Common myeloid progenitor, CD34-positive (primary cell): Measurements from ENCODE around the gene MYO10.

Experiments
- CTCF ChIA-PET: fragments of 350-600 bp; sonication (Branson Sonifier 250); formaldehyde crosslinking; loops from one replicate; lab custom pipeline; 2021; ENCODE audit warnings: antibody characterized with exemption; lab: Charles Lee
- POLR2A ChIA-PET: fragments of 350-600 bp; sonication (Branson Sonifier 250); formaldehyde crosslinking; loops from one replicate; lab custom pipeline; 2021; ENCODE audit warnings: antibody characterized with exemption; lab: Charles Lee
- DNase-seq, 3 donors: peaks; one replicate each; pipeline versions ENCODE4 v3.0.0 to v3.0.0-alpha.2; 2013
- H3K27ac ChIP-seq, 2 experiments: 1 replicate in 1 of 2; 2 replicates in 1 of 2; pipeline ENCODE4 v1.7.0; 2013; ENCODE audit warnings: inconsistent platforms in 2 of 2, low read length in 2 of 2, mild to moderate bottlenecking in 2 of 2, low read depth in 1 of 2, moderate library complexity in 1 of 2; ENCODE audit not compliant: severe bottlenecking in 2 of 2, insufficient read depth in 1 of 2, poor library complexity in 1 of 2
- H3K27me3 ChIP-seq, 5 experiments: replicated peaks in 2 of 5; 1 replicate in 3 of 5; 2 replicates in 2 of 5; pipeline versions ENCODE4 v1.6.1 to v1.7.0; 2013; ENCODE audit warnings: low read length in 4 of 5, mild to moderate bottlenecking in 2 of 5, moderate library complexity in 2 of 5, inconsistent platforms in 1 of 5; ENCODE audit not compliant: insufficient read depth in 5 of 5, control insufficient read depth in 4 of 5
- H3K36me3 ChIP-seq, 4 experiments: 1 replicate in 2 of 4; 2 replicates in 2 of 4; pipeline versions ENCODE4 v1.6.1 to v1.7.0; 2013; ENCODE audit warnings: low read length in 3 of 4, control low read depth in 1 of 4, mild to moderate bottlenecking in 1 of 4; ENCODE audit not compliant: control insufficient read depth in 4 of 4, insufficient read depth in 4 of 4
- H3K4me1 ChIP-seq, 4 experiments: 1 replicate in 3 of 4; 2 replicates in 1 of 4; pipeline versions ENCODE4 v1.6.1 to v1.7.1; 2013; ENCODE audit warnings: low read length in 3 of 4, mild to moderate bottlenecking in 3 of 4, control low read depth in 1 of 4, inconsistent platforms in 1 of 4, moderate library complexity in 1 of 4; ENCODE audit not compliant: control insufficient read depth in 4 of 4, insufficient read depth in 4 of 4; ENCODE audit errors: control extremely low read depth in 1 of 4
- H3K4me3 ChIP-seq, 7 experiments: 1 replicate in 4 of 7; 2 replicates in 3 of 7; pipeline versions ENCODE4 v1.5.1 to v1.7.0; 2013; ENCODE audit warnings: mild to moderate bottlenecking in 7 of 7, low read length in 6 of 7, moderate library complexity in 6 of 7, inconsistent platforms in 2 of 7, low read depth in 2 of 7, control low read depth in 1 of 7; ENCODE audit not compliant: insufficient read depth in 4 of 7, control insufficient read depth in 1 of 7; ENCODE audit errors: extremely low read depth in 1 of 7
- H3K9me3 ChIP-seq, 5 experiments: 1 replicate in 4 of 5; 2 replicates in 1 of 5; pipeline versions ENCODE4 v1.6.1 to v1.7.1; 2013; ENCODE audit warnings: low read length in 4 of 5, mild to moderate bottlenecking in 2 of 5, inconsistent platforms in 1 of 5, low read depth in 1 of 5, moderate library complexity in 1 of 5; ENCODE audit not compliant: control insufficient read depth in 4 of 5, insufficient read depth in 2 of 5; ENCODE audit errors: control extremely low read depth in 1 of 5
- WGBS: methylation state at CpG from one replicate; pipeline ENCODE4 v1.1.5; 2013; ENCODE audit not compliant: insufficient coverage; 5-methylcytosine and 5-hydroxymethylcytosine counted together

The MYO10 gene

DNA sequence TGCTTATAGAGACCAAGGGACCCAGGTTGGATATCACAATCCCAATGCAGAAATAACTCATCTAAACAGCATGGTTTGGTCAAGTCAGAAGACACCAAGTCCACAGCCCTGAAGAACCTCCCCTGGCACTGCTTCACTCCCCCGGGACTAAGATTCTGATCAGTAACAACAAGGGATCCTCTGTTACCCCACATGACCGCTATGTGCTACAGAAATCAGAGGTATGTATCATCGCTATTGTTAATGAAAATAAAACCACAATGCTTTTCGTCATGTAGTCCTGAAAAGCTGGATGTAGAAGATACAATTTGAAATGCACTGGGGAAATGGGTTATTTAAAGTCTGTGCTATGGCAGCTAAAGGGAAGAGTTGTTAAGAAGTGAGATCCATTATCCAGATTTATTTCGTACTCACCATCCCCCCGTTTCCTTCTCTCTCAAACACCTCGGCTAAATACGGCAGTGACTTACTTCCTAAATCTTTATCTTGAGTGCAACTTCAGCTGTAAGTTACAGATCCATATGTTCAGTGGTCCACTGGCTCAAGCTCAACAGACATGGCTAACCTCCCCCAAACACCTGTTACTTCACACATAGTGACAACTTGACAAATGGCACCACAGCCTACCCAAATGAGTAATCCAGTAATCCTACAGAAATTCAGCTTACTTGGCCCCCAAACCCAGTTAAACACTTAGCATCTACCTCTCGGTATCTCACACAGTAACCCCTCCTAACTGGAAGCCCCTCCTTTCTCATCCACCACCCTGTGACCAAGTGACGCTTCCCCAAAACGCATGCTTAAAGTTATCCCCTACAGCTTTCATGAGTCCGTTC lies 129.2 kb downstream of the MYO10 start:
- no peaks in the 10 kb centered on the region for H3K36me3 ChIP-seq
- no peak overlapping the region for H3K27ac ChIP-seq
- H3K4me1 ChIP-seq: peaks cover 0 to 9% (median 7%) of the 10 kb centered on the region in 4 experiments
- ChIA-PET POLR2A (no interaction called here), CTCF (interaction anchor here (1.2 to 2.4 kb wide), 2 partner anchors 16 to 383 kb away, joined by 4 to 9 read pairs; no protein-coding TSS in a partner anchor)
- H3K9me3 ChIP-seq: no peaks in the 10 kb centered on the region
- H3K27me3 ChIP-seq: peaks cover 0 to 2% (median 0%) of the 10 kb centered on the region in 5 experiments
- 33% methylated on average over 10 of the region's 12 CpGs for WGBS
- H3K4me3 ChIP-seq: peak overlapping the region in 2 of 7 experiments; percentile 6 to 8
- DNase-seq: peak in 2 of 3 donors; percentile 52 to 74

DNA sequence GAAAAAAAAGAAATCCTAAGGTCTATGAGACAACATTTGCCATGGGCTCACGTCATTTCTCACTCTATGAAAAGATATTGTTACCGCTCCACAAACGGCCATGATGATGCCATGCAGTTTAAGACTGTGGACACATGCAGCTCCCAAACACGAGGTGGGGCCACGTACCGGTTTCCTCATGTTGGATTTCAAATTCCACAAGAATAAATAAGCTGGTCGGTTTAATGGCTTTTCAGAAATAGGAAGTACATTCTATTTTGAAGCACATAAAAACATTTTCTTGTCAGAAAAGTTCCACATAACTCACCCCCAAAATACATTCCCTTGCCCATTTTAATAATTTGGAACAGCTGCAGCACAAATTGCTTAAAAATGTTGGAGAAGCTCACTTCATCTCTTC lies 130.6 kb downstream of the MYO10 start:
- ChIA-PET POLR2A (no interaction called here), CTCF (interaction anchor here (0.7 to 1.3 kb wide), 3 partner anchors 14 to 421 kb away, joined by 3 to 5 read pairs (median 4); no protein-coding TSS in a partner anchor)
- peaks cover 0 to 9% (median 7%) of the 10 kb centered on the region in 4 experiments for H3K4me1 ChIP-seq
- H3K27ac ChIP-seq: no peak overlapping the region
- no peak overlapping the region for H3K4me3 ChIP-seq
- H3K27me3 ChIP-seq: peaks cover 0 to 2% (median 0%) of the 10 kb centered on the region in 5 experiments
- WGBS: 84% methylated on average over 7 of the region's 7 CpGs
- H3K9me3 ChIP-seq: no peaks in the 10 kb centered on the region
- no peaks in the 10 kb centered on the region for H3K36me3 ChIP-seq
- DNase-seq: no peak

DNA sequence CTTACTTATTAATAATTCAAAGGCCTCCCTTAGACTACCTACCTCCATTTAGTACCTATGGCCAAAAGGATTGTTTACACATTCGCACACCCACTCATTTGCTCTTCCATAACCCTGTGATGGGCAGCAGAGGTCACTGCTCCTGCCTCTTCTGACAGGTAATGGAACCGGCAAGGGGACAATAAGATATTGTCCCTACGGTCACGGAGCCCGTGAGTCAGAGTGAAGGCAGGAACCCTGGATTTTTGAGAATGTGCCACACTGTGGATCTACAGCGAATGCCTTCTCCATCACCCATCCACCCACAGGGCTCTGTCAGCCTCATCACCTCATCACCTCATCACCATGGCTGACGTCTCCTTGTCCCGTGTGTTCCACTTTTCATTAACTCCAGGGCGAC lies 132.3 kb downstream of the MYO10 start:
- DNase-seq: no peak
- peaks cover 0 to 9% (median 7%) of the 10 kb centered on the region in 4 experiments for H3K4me1 ChIP-seq
- no peak overlapping the region for H3K27ac ChIP-seq
- H3K36me3 ChIP-seq: no peaks in the 10 kb centered on the region
- ChIA-PET POLR2A (interaction anchor here (0.6 kb wide), 1 partner anchor 1488 kb away, joined by 3 read pairs; no protein-coding TSS in a partner anchor), CTCF (interaction anchor here (0.7 kb wide), 1 partner anchor 143 kb away, joined by 3 read pairs; no protein-coding TSS in a partner anchor)
- no peaks in the 10 kb centered on the region for H3K9me3 ChIP-seq
- peaks cover 0 to 2% (median 0%) of the 10 kb centered on the region in 5 experiments for H3K27me3 ChIP-seq
- 98% methylated on average over 5 of the region's 9 CpGs for WGBS
- no peak overlapping the region for H3K4me3 ChIP-seq

DNA sequence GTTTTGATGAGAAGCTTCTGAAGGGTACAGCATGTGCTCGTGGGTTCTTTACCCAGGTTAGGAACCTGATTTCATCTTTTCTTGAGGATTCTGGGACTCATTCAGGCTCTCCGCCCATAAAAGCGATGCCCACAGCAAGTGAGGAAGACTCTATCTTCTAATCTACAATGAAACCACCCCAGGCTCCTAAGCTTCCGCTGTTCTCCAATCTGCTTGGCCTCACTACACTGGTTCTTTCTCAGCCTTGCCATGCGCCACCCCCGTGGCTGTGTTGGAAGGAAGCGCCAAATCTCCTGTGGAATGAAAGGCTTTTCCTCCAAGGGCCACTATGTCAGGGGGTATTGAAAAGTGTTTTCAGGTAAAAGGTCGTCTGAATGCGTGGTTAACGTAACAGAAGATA lies 135.6 kb downstream of the MYO10 start:
- Histone ChIP-seq H3K9me3 (no peaks in the 10 kb centered on the region), H3K4me1 (no peaks in the 10 kb centered on the region), H3K27me3 (no peaks in the 10 kb centered on the region), H3K4me3 (no peak overlapping the region), H3K36me3 (no peaks in the 10 kb centered on the region), H3K27ac (no peak overlapping the region)
- POLR2A ChIA-PET: no interaction called here
- WGBS: 100% methylated on average over 3 of the region's 10 CpGs
- CTCF ChIA-PET: interaction anchor here (1.3 to 1.8 kb wide), 2 partner anchors 9 to 11 kb away, joined by 5 read pairs; no protein-coding TSS in a partner anchor
- no peak for DNase-seq

DNA sequence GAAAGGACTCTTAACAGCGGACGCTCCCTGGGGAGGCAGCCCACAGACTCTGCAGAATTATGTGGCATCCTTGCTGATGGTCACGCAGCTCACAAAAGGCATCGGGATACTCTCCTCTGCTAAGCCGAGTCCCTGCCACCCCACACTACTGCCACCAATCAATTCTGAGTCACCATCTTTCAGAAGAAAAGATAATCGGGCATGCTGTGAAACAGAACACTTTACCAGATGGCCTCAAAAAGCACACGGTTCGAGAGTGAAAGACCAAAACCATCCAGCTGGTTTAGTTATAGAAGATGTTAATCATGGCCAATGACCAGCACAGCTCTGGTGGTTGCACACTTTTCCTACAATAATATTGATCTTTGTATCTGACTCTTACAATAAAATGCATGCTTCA lies 136.3 kb downstream of the MYO10 start:
- ChIA-PET POLR2A (no interaction called here), CTCF (interaction anchor here (1.0 to 1.8 kb wide), 3 partner anchors 9 to 390 kb away, joined by 3 to 5 read pairs (median 5); no protein-coding TSS in a partner anchor)
- Histone ChIP-seq H3K27ac (no peak overlapping the region), H3K9me3 (no peaks in the 10 kb centered on the region), H3K27me3 (no peaks in the 10 kb centered on the region), H3K36me3 (no peaks in the 10 kb centered on the region), H3K4me3 (no peak overlapping the region), H3K4me1 (no peaks in the 10 kb centered on the region)
- 100% methylated on average over 5 of the region's 8 CpGs for WGBS
- DNase-seq: no peak

DNA sequence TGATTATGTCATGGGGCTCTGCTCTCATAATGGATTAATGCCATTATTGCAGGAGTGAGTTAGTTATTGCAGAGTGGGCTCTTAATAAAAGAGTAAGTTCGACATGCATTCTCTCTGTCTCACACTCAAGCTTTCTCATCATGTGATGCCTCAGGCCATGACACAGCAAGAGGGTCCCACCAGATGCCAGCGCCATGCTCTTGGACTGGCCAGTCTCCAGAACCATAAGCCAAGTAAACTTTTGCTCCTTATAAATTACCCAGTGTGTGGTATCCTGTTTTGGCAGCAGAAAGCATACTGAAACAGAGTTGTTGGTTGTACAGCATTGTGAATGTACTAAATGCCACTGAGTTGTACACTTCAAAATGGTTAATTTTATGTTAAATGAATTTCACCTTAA lies 138.1 kb downstream of the MYO10 start:
- no peaks in the 10 kb centered on the region for H3K4me1 ChIP-seq
- DNase-seq: no peak
- ChIA-PET CTCF (no interaction called here), POLR2A (interaction anchor here (0.6 kb wide), 1 partner anchor 158 kb away, joined by 3 read pairs; no protein-coding TSS in a partner anchor)
- H3K4me3 ChIP-seq: no peak overlapping the region
- H3K9me3 ChIP-seq: no peaks in the 10 kb centered on the region
- H3K36me3 ChIP-seq: no peaks in the 10 kb centered on the region
- no peaks in the 10 kb centered on the region for H3K27me3 ChIP-seq
- 100% methylated on average over 2 of the region's 2 CpGs for WGBS
- no peak overlapping the region for H3K27ac ChIP-seq
